ENCODE results near the gene SMARCB1.
A peak's percentile ranks its signal among the peaks of the same experiment; 100 is the strongest.

SMARCB1 gene

DNA sequence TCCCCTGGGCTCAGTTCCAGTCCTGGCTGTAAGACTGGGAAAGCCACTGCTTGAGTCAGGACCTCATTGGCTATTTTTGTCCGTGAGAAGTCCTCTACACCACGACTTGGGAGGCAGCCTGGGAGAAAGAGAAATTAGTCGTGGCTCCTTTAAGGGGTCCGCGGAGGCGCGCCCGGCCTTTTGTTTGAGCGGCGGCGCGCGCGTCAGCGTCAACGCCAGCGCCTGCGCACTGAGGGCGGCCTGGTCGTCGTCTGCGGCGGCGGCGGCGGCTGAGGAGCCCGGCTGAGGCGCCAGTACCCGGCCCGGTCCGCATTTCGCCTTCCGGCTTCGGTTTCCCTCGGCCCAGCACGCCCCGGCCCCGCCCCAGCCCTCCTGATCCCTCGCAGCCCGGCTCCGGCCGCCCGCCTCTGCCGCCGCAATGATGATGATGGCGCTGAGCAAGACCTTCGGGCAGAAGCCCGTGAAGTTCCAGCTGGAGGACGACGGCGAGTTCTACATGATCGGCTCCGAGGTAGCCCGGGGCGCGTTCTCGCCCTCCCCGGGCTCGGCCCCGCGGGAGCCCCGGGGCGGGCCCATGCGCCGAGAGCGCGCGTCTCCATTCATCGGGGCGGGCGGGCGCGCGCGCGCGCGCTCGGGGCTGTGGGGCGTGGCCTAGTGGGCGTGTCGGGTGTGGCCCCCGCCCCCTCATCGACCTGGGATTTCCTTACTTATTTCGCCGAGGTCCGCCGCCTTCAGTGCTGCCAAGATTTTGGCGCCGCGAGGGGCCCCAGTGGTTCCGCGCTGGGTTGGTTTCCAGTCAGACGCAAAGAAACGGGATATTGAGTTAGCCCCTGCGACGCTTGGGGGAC lies at the start of gene SMARCB1:
Gene SMARCB1 (plus strand): TSS at position 215 of the 848 bp plus-strand sequence. CDS start 204 bp downstream, at position 419.
- peak; percentile 97 for DNase-seq

DNA sequence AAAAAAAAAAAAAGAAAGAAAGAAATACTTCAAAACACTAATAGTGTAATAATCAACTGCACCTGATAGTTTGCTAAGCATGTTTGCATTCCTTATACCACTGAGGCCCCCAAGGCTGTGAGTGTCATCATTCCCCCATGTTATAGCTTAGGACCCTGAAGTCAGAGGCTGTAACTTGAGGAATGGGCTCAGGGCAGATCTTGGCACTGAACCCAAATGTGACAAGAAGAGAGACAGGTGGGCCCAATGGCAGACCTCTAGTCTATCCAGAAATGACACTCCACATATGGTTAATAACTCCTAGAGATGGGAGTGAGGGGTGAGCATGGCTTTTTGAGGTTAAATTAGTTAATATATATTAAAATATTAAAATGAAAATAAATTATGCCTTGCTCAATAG lies 49.1 kb upstream of the SMARCB1 start:
- no peak for DNase-seq

DNA sequence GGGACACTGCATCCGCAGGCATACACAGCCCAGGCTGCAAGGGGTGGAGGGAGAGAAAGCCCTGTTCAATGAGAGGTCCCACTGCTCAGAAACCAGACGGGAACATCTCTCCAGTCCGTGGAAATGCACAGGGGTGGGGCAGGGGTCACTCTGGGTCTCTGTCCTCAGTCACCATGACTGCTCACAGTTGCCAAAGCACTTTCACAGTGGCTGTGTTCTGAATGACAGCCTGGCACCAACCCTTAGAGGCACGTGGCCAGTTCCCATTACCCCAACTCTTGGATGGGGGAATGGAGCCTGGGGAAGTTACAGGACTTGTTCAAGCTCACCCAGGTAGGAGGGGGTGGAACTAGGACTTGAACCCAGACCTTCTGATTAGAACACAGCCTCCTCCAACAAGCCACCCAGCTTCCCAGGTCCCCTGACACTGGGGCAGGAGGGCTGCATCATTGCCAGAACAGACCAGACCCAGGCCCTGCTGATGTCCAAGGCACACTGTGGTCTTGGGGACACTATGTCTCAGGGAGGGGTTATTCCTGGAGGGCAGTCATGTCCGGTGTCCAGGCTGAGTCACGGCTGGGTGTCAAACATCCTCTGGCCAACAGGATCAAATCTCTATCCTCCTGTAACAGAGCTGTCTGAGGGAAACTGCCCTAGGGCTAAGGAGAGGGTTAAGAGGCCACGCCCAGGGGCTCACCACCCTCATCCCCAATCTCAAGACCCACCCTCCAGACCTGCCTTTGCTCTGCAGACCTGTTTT lies 44.1 kb upstream of the SMARCB1 start:
- no peak for DNase-seq

DNA sequence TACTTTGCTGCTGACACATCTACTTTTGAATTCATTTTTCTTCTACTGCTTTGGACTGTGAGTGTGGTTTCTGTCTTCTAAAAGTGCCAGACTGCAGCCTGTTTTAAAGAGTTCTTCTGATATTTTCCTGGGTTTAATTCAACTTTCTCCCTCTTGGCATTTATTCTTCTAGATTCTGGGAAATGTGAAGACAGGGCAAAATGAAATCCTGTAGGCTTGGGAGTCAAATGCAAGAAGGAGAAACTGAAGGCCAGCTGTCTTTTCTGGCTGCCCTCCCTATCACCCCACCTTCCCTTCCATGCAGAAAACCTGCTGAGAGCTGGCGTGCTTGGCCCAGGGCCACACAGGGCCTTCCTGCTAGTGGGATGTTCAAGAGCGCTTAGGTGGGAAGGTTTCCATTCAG lies 43.5 kb upstream of the SMARCB1 start:
- no peak for DNase-seq

- no peak for DNase-seq
These were observed 42.8 kb upstream of the SMARCB1 start for GRCh38 chr22:23744001-23744400.

- no peak for DNase-seq
These were observed 42.3 kb upstream of the SMARCB1 start for GRCh38 chr22:23744485-23744884.

- no peak for DNase-seq
These were observed 41.0 kb upstream of the SMARCB1 start for GRCh38 chr22:23745791-23746190.

DNA sequence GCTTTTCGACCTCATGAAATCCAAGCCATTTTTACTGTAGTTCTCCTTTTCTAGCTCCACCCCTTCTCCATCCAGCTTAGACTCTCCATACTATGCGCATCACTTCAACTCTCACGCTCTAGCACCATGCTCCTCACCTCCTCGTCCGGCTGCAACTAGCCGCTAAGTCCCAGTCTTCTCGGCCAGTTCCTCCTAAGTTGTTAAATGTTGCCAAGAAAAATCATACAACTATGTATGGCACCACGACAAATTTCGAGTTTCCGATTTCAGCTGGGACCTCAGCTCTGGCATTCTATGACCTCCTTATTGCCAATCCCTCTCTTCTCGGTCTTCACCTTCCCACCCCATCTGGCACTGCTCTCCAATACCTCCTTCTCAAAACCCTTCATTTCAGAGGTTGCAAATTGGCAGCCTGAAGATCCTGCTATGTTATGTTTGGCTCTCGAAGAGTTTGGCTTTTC lies 36.9 kb upstream of the SMARCB1 start:
- DNase-seq: peak; percentile 54

GRCh38 chr22:23750367-23750713 lies 36.4 kb upstream of the SMARCB1 start:
- DNase-seq: no peak

DNA sequence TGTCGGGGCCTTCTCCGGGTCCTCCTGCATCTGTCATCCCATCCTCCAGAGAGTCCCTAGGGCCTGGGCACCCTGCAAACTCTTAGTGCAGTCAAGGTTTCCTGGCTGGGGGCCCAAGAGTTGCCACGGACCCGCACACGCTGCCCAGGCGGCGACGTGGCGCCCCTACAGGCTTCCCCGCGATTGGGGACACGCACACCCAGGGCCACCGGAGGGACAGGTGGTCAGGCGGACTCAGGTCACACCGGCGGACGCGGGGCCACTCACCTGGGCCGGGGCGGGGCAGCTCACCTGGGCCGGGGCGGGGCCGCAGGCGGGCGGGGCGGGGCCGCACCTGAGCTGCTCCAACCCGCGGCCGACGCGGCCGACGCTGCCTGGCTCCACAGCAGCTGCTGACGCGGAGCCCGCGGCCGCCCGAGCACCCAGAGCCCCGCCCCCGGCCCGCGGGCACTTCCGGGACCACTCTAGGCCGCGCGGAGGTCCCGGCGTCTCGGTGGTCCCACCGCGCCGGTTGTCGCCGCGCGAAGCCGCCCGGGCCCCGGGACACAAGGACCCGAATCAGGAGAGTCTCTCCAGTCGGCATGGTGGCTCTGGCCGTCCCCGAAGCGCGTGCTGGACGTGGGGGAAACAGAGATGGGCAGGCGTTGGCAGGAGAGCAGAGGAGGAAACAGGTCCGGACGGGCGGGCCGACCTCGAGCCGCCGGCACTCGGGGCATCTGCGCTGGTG lies 35.9 kb upstream of the SMARCB1 start, which contains the start of gene ZNF70:
Gene ZNF70 (minus strand): TSS at position 399 of the 727 bp plus-strand sequence. CDS start 5,972 bp downstream, outside the sequence.
- DNase-seq: peak; percentile 94

DNA sequence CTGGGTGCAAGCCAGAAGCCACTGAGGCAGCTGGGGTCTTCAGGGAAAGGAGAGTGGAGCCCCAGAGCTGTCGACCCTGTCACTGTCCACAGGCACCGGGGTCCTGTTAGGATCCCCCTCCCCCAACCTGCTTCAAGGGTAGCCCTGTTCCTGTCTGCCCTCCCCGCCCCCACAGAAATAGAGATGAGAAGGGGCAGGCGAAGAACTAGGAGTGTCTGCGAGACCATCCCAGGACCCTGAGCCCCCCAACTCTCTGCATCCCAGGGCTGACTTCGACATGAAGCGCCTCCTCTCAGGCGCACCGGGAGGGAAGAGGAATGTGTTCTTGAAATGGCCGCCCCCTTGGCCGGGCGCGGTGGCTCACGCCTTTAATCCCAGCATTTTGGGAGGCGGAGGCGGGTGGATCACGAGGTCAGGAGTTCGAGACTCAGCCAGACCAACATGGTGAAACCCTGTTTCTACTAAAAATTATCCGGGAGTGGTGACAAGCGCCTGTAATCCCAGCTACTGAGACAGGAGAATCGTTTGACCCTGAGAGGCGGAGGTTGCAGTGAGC lies 35.2 kb upstream of the SMARCB1 start:
- peak; percentile 76 for DNase-seq

DNA sequence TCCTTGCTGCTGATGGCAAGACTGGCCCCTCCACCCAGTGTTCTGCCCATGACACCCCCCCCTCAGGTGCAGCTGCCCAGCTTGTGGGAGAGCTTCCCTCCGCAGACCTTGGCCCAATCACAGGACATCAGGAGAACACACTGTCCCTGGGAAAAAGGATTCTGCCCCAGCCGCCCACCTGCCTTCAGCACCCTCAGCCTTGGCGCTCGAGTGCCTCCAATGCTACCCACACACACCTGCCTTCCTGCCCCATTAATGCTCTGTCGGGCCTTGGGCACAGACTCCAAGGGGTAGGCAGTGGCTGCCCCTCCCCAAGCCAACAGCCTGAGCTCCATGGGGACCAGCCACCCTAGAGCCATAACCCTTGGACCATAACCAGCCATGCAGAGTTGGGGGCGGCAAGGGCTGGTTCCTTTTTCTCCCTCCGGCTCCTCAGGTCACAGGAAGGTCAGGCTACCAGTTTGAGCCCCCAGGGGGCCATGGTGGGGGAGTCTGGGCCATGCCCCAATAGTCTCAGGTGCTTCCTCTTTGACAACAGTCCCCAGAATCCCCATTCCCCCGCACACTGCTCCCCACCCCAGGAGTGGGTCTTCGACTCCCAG lies 34.6 kb upstream of the SMARCB1 start:
- DNase-seq: no peak

GRCh38 chr22:23752750-23753149 lies 34.0 kb upstream of the SMARCB1 start:
- no peak for DNase-seq

- DNase-seq: no peak
These were observed 33.4 kb upstream of the SMARCB1 start for GRCh38 chr22:23753385-23753784.

- DNase-seq: no peak
These were observed 32.4 kb upstream of the SMARCB1 start, which contains the start of gene VPREB3 for GRCh38 chr22:23754220-23754919. Gene VPREB3 (minus strand): TSS chr22:23754425. CDS start chr22:23754363, 62 bp downstream.

GRCh38 chr22:23754980-23755636 lies 31.7 kb upstream of the SMARCB1 start:
- DNase-seq: no peak

GRCh38 chr22:23755711-23756110 lies 31.1 kb upstream of the SMARCB1 start:
- no peak for DNase-seq

DNA sequence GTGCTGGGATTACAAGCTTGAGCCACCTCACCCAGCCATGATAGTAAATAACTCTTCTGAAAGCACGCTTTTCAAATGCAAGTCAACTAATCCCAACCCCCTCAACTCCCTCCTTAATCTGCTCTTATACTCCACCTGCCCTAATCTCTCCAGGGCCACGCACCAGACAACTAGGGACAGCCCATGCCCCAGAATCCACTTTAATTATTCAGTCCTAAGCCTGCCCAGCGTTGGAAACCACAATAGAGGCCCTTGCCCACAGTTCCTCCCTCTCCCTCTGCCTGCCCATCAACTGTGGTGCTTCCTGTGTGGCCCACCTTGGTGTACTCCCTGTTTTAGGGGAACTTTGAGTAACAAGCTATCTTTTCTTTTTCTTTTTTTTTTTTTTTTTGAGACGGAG lies 29.9 kb upstream of the SMARCB1 start:
- DNase-seq: no peak

GRCh38 chr22:23759566-23759965 lies 27.2 kb upstream of the SMARCB1 start:
- no peak for DNase-seq

GRCh38 chr22:23760056-23760455 lies 26.7 kb upstream of the SMARCB1 start:
- no peak for DNase-seq
